Gastrocnemius medialis (tissue), 4 donors: ENCODE data around the gene GRM8. TPM values are rescaled to one million over a fixed set of nuclear protein-coding genes. Genes with fewer than 3 reads are reported as not detected.

Experiments
- ATAC-seq, 2 donors: fragments of 150-250 bp; one replicate each; pipeline ENCODE4 v1.9.1; 2016
- DNase-seq, 2 donors: peaks; one replicate each; pipeline ENCODE4 v3.0.0-alpha.2; 2019
- H3K27ac ChIP-seq, 4 donors: fragments of 200-600 bp; sonication (generic); 1 replicate in 1 of 4; 2 replicates in 3 of 4; pipeline ENCODE4 v1.5.1; 2016 to 2018; ENCODE audit warnings: mild to moderate bottlenecking in 2 of 4, moderate library complexity in 1 of 4
- H3K27me3 ChIP-seq, 3 donors: fragments of 200-600 bp; sonication (generic) in 2 of 3; 1 replicate in 1 of 3; 2 replicates in 2 of 3; pipeline versions ENCODE4 v1.5.1 to v1.6.0; 2016 to 2019; ENCODE audit warnings: mild to moderate bottlenecking in 1 of 3, moderate library complexity in 1 of 3
- H3K36me3 ChIP-seq, 2 donors: fragments of 200-600 bp; sonication (generic) in 1 of 2; one replicate each; pipeline ENCODE4 v1.5.1; 2017 to 2018
- H3K4me1 ChIP-seq, 2 donors: fragments of 200-600 bp; sonication (generic) in 1 of 2; one replicate each; pipeline ENCODE4 v1.5.1; 2016 to 2017; ENCODE audit warnings: mild to moderate bottlenecking in 2 of 2
- H3K4me3 ChIP-seq, 4 donors: fragments of 200-600 bp; sonication (generic) in 3 of 4; 1 replicate in 1 of 4; 2 replicates in 3 of 4; pipeline ENCODE4 v1.5.1; 2016 to 2019; ENCODE audit warnings: mild to moderate bottlenecking in 2 of 4
- H3K9me3 ChIP-seq, 3 donors: fragments of 200-600 bp; sonication (generic) in 2 of 3; 1 replicate in 1 of 3; 2 replicates in 2 of 3; pipeline ENCODE4 v1.5.1; 2016 to 2019
- CTCF ChIP-seq, 5 experiments: fragments of 450-650 bp in 3 of 5; fragments of 200-600 bp in 2 of 5; sonication (generic) in 2 of 5; IDR thresholded peaks in 4 of 5; conservative IDR thresholded peaks in 1 of 5; 1 replicate in 4 of 5; 2 replicates in 1 of 5; pipeline ENCODE4 v1.5.1; 2016 to 2019; ENCODE audit warnings: antibody characterized with exemption in 5 of 5, mild to moderate bottlenecking in 3 of 5, moderate library complexity in 3 of 5
- POLR2A ChIP-seq, 2 donors: fragments of 450-650 bp; IDR thresholded peaks; one replicate each; pipeline ENCODE4 v1.6.1; 2017; ENCODE audit warnings: antibody characterized with exemption in 2 of 2, mild to moderate bottlenecking in 2 of 2, moderate library complexity in 2 of 2
- in situ Hi-C, 4 donors: fragments of 200-750 bp; cut with MboI; loops; one replicate each; pipeline versions ENCODE4 v1.15.0 to v1.8.0; 2017; ENCODE audit warnings: low sequenced_read_pairs in 4 of 4
- intact Hi-C: fragments of 100-400 bp; cut with DNase I; formaldehyde crosslinking; loops from one replicate; pipeline ENCODE4 v1.15.1; 2023; ENCODE audit warnings: low total_unique reads
- total RNA-seq, 4 donors: library from RNA; depleted of rRNA; stranded (reverse); fragments of >200 nt; gene quantifications; one replicate each; pipeline versions ENCODE4 v1.1.0 to v1.2.3, GENCODE V29; 2016

GRM8 gene
- total RNA-seq, 4 donors from 2014 or later: not detected

- Histone ChIP-seq H3K36me3 (no peaks in the 10 kb centered on the region), H3K27me3 (peaks cover 18 to 25% (median 24%) of the 10 kb centered on the region in 3 donors), H3K4me1 (no peaks in the 10 kb centered on the region), H3K4me3 (no peak overlapping the region), H3K27ac (no peak overlapping the region), H3K9me3 (no peaks in the 10 kb centered on the region)
- in situ Hi-C loops: no loop called here
- ATAC-seq: no peak
- no peak for DNase-seq
- intact Hi-C loops: no loop called here
- TF ChIP-seq POLR2A (IDR thresholded peaks at IDR 0.05) (no peak), CTCF (IDR thresholded peaks at IDR 0.05 in 4 of 5, conservative IDR thresholded peaks at IDR 0.05 in 1 of 5) (no peak)
Measured at GRCh38 chr7:127245002-127245401, 7.7 kb downstream of the GRM8 start.

- intact Hi-C loops (no loop called here), in situ Hi-C loops (no loop called here)
- no peak overlapping the region for H3K4me3 ChIP-seq
- DNase-seq: no peak
- ATAC-seq: no peak
- no peak overlapping the region for H3K27ac ChIP-seq
- H3K36me3 ChIP-seq: no peaks in the 10 kb centered on the region
- no peaks in the 10 kb centered on the region for H3K4me1 ChIP-seq
- no peaks in the 10 kb centered on the region for H3K9me3 ChIP-seq
- no peak for TF ChIP-seq POLR2A (IDR thresholded peaks at IDR 0.05)
- no peak for TF ChIP-seq CTCF (IDR thresholded peaks at IDR 0.05 in 4 of 5, conservative IDR thresholded peaks at IDR 0.05 in 1 of 5)
- peaks cover 0 to 7% (median 0%) of the 10 kb centered on the region in 3 donors for H3K27me3 ChIP-seq
Measured at GRCh38 chr7:127239814-127240213, 12.9 kb downstream of the GRM8 start.

GRCh38 chr7:127233630-127234029 lies 19.1 kb downstream of the GRM8 start:
- H3K27ac ChIP-seq: no peak overlapping the region
- DNase-seq: no peak
- H3K36me3 ChIP-seq: no peaks in the 10 kb centered on the region
- in situ Hi-C loops: no loop called here
- TF ChIP-seq POLR2A (IDR thresholded peaks at IDR 0.05) (no peak), CTCF (IDR thresholded peaks at IDR 0.05 in 4 of 5, conservative IDR thresholded peaks at IDR 0.05 in 1 of 5) (no peak)
- intact Hi-C loops: no loop called here
- no peak for ATAC-seq
- no peaks in the 10 kb centered on the region for H3K9me3 ChIP-seq
- H3K4me1 ChIP-seq: no peaks in the 10 kb centered on the region
- no peak overlapping the region for H3K4me3 ChIP-seq
- peaks cover 0 to under 1% (median 0%) of the 10 kb centered on the region in 3 donors for H3K27me3 ChIP-seq

- H3K27ac ChIP-seq: no peak overlapping the region
- H3K27me3 ChIP-seq: peaks cover 0 to 6% (median 0%) of the 10 kb centered on the region in 3 donors
- H3K4me3 ChIP-seq: no peak overlapping the region
- no peak for ATAC-seq
- intact Hi-C loops (no loop called here), in situ Hi-C loops (no loop called here)
- no peaks in the 10 kb centered on the region for H3K36me3 ChIP-seq
- H3K4me1 ChIP-seq: no peaks in the 10 kb centered on the region
- DNase-seq: no peak
- H3K9me3 ChIP-seq: no peaks in the 10 kb centered on the region
- TF ChIP-seq POLR2A (IDR thresholded peaks at IDR 0.05): no peak
- no peak for TF ChIP-seq CTCF (IDR thresholded peaks at IDR 0.05 in 4 of 5, conservative IDR thresholded peaks at IDR 0.05 in 1 of 5)
Measured at GRCh38 chr7:127231415-127231814, 21.3 kb downstream of the GRM8 start.
